Hepatocyte (in vitro differentiated cells): ENCODE data around the gene FGF12. TPM values are rescaled to one million over a fixed set of nuclear protein-coding genes. Genes with fewer than 3 reads are reported as not detected.

Source experiments
- DNase-seq: peaks from one replicate; pipeline ENCODE4 v3.0.0-alpha.2; 2016; ENCODE audit warnings: low spot score
- H2AFZ ChIP-seq: fragments of 200-600 bp; sonication (generic); 2 replicates; pipeline ENCODE4 v1.6.0; 2016; ENCODE audit warnings: antibody characterized with exemption, mild to moderate bottlenecking
- H3K27ac ChIP-seq: fragments of 200-600 bp; sonication (generic); 2 replicates; pipeline ENCODE4 v1.5.1; 2016; ENCODE audit warnings: mild to moderate bottlenecking
- H3K27me3 ChIP-seq: fragments of 200-600 bp; sonication (generic); 2 replicates; pipeline ENCODE4 v1.6.1; 2016
- H3K36me3 ChIP-seq: fragments of 200-600 bp; sonication (generic); replicated peaks from 2 replicates; pipeline ENCODE4 v1.5.1; 2016; ENCODE audit warnings: low read depth; ENCODE audit not compliant: insufficient read depth
- H3K4me1 ChIP-seq: fragments of 200-600 bp; sonication (generic); 2 replicates; pipeline ENCODE4 v1.5.1; 2016; ENCODE audit warnings: mild to moderate bottlenecking, moderate library complexity; ENCODE audit not compliant: insufficient read depth
- H3K4me2 ChIP-seq: fragments of 200-600 bp; sonication (generic); 2 replicates; pipeline ENCODE4 v1.6.0; 2016
- H3K4me3 ChIP-seq: fragments of 200-600 bp; sonication (generic); 2 replicates; pipeline ENCODE4 v1.5.1; 2016; ENCODE audit warnings: mild to moderate bottlenecking
- H3K79me2 ChIP-seq: fragments of 200-600 bp; sonication (generic); 2 replicates; pipeline ENCODE4 v1.6.0; 2017; ENCODE audit warnings: mild to moderate bottlenecking
- H3K9me2 ChIP-seq: fragments of 200-600 bp; sonication (generic); replicated peaks from 2 replicates; pipeline ENCODE4 v1.6.0; 2017; ENCODE audit warnings: mild to moderate bottlenecking; ENCODE audit not compliant: insufficient read depth
- H3K9me3 ChIP-seq: fragments of 200-600 bp; sonication (generic); 2 replicates; pipeline ENCODE4 v1.5.1; 2016; ENCODE audit warnings: low read depth, mild to moderate bottlenecking
- H4K20me1 ChIP-seq: fragments of 200-600 bp; sonication (generic); 2 replicates; pipeline ENCODE4 v1.6.0; 2016; ENCODE audit warnings: mild to moderate bottlenecking; ENCODE audit not compliant: insufficient read depth, poor library complexity, severe bottlenecking
- EZH2 ChIP-seq: fragments of 200-600 bp; sonication (generic); IDR thresholded peaks from 2 replicates; pipeline ENCODE4 v1.6.1; 2016; ENCODE audit warnings: antibody characterized with exemption, mild to moderate bottlenecking, borderline replicate concordance
- EZH2phosphoT487 ChIP-seq: fragments of 200-600 bp; sonication (generic); IDR thresholded peaks from one replicate; pipeline ENCODE4 v1.6.1; 2018; ENCODE audit warnings: antibody characterized with exemption, mild to moderate bottlenecking, low read depth, moderate library complexity; ENCODE audit not compliant: unreplicated experiment, severe bottlenecking
- WGBS: methylation state at CpG from one replicate; pipeline ENCODE4 v1.1.6; 2016; ENCODE audit warnings: low lambda C conversion rate; ENCODE audit errors: missing lambda C conversion rate; 5-methylcytosine and 5-hydroxymethylcytosine counted together
- polyA plus RNA-seq: library from polyadenylated mRNA; unstranded; fragments of >200 nt; fragmentation: Nextera tagmentation; extraction: Ambion mirVana; gene quantifications from 2 replicates; pipeline ENCODE4 v1.2.1, GENCODE V29; 2016
- total RNA-seq: library from RNA; depleted of rRNA; stranded (reverse); fragments of >200 nt; gene quantifications from 2 replicates; pipeline ENCODE4 v1.2.3, GENCODE V29; 2014
- TF ChIP-seq, protein P1 (sequence below): fragments of 200-600 bp; sonication (generic); IDR thresholded peaks from 2 replicates; pipeline ENCODE4 v1.5.1; 2016; ENCODE audit warnings: antibody characterized with exemption, mild to moderate bottlenecking; ENCODE audit not compliant: poor library complexity

FGF12 gene
- total and polyA plus RNA-seq, 2 experiments from 2014 or later, result 2.1 TPM

DNA sequence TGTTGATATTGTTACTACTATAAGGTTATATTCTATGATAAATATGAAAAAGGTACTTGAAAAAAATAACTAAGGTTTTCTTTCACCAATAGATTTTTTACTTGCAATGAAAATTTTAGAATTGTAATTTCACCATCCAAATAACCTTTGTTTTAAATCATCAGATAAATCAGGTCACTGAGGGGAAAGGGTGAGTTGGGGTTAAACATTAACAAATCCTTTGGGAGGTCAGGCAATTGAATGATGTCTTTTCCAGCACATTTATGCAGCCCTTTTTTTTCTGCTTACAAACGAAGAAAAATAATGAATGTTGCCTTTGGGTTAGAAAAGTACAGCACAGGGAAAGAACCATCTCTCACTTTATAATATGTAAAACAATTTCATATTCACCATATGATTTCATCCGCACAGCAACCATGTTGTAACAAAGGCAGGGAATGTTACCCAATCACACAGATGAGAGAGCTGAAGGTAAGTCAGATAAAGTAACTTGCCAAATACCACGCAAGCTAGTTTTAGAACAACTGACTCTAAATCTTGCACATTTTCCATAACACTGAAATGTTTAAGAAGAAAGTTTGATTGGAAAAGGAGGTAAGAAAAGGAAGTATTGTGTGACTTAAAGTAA, 151.3 kb downstream of the FGF12 start:
- Histone ChIP-seq H3K36me3 (no peaks in the 10 kb centered on the region), H3K9me2 (no peaks in the 10 kb centered on the region), H3K79me2 (no peaks in the 10 kb centered on the region), H4K20me1 (no peaks in the 10 kb centered on the region), H3K27ac (no peak overlapping the region), H2AFZ (no peak overlapping the region), H3K27me3 (no peaks in the 10 kb centered on the region), H3K4me3 (no peak overlapping the region), H3K4me1 (no peaks in the 10 kb centered on the region), H3K4me2 (no peak overlapping the region), H3K9me3 (no peaks in the 10 kb centered on the region)
- WGBS, result 52% methylated on average over 3 of the region's 3 CpGs
- TF ChIP-seq EZH2phosphoT487 (no peak), EZH2 (no peak)
- TF ChIP-seq, protein P1, sequence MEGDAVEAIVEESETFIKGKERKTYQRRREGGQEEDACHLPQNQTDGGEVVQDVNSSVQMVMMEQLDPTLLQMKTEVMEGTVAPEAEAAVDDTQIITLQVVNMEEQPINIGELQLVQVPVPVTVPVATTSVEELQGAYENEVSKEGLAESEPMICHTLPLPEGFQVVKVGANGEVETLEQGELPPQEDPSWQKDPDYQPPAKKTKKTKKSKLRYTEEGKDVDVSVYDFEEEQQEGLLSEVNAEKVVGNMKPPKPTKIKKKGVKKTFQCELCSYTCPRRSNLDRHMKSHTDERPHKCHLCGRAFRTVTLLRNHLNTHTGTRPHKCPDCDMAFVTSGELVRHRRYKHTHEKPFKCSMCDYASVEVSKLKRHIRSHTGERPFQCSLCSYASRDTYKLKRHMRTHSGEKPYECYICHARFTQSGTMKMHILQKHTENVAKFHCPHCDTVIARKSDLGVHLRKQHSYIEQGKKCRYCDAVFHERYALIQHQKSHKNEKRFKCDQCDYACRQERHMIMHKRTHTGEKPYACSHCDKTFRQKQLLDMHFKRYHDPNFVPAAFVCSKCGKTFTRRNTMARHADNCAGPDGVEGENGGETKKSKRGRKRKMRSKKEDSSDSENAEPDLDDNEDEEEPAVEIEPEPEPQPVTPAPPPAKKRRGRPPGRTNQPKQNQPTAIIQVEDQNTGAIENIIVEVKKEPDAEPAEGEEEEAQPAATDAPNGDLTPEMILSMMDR, result no peak
- DNase-seq, result no peak

DNA sequence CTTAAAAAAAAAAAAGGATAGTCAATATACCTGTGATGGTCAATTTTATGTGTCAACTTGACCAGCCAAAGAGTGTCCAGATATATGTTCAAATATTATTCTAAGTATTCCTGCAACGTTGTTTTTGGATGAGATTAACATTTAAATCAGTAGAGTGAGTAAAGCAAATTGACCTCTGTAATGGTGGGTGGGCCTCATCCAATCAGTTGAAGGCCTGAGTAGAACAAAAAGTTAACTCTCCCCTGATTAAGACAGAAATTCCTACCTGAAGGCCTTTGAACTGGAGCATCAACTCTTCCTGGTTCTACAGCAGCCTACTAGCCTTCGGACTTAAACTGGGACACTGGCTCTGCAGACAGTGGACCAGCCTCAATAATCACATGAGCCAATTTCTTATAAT, 154.1 kb downstream of the FGF12 start:
- no peaks in the 10 kb centered on the region for H3K27me3 ChIP-seq
- H2AFZ ChIP-seq, result no peak overlapping the region
- TF ChIP-seq EZH2phosphoT487, result no peak
- H3K79me2 ChIP-seq, result no peaks in the 10 kb centered on the region
- no peak overlapping the region for H3K27ac ChIP-seq
- DNase-seq, result no peak
- H3K36me3 ChIP-seq, result no peaks in the 10 kb centered on the region
- no peaks in the 10 kb centered on the region for H4K20me1 ChIP-seq
- WGBS, result 90% methylated on average over 2 of the region's 2 CpGs
- no peaks in the 10 kb centered on the region for H3K9me3 ChIP-seq
- H3K4me3 ChIP-seq, result no peak overlapping the region
- H3K4me2 ChIP-seq, result no peak overlapping the region
- H3K9me2 ChIP-seq, result no peaks in the 10 kb centered on the region
- H3K4me1 ChIP-seq, result no peaks in the 10 kb centered on the region

DNA sequence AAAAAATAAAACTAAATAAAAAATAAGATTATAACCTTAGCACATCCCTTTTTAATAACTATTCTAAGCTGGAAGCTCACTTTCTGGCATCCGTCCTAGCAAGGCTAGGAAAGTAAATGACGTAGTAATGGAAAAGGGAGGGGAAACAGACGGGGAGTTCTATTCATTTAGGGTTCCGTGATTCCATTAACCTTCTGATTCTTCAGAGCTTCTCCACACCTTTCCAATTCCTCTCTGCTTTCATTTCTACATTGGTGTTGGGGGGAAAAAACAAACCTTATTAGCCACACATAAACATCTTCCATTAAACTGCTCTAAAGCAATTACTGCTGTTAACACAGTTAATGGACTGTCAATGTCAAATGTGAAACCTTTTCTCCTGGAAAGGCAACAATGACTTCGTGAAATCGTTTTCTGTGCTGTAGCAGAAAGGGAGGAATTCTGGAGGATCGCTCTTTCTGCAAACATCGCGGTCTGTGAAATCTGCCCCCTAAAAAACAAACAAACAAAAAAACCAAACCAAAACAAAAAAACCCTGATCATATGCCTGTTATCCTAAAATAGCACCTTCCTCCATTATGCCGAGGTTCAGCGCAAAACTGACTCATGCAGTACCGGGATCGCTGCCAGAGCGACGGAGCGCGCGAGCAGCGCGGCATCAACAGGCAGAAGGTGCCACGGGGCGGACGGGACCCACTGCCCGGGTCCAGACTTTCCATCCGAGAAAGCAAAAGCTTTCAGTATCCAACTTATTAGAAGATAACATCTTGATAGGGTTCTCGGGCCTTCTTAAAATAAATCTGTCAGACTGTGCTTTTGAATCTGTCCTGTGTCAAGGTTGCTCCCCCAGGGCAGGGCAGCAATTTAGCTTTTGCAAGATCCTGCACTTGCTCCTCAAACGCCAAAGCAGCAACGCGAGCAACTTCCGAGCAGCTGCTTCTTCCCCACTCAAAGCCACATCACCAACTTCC, 156.2 kb downstream of the FGF12 start:
- Histone ChIP-seq H3K79me2 (no peaks in the 10 kb centered on the region), H3K4me1 (no peaks in the 10 kb centered on the region), H3K9me2 (no peaks in the 10 kb centered on the region), H3K36me3 (no peaks in the 10 kb centered on the region), H3K27me3 (no peaks in the 10 kb centered on the region), H2AFZ (no peak overlapping the region), H3K27ac (no peak overlapping the region), H3K9me3 (no peaks in the 10 kb centered on the region), H3K4me3 (no peak overlapping the region), H4K20me1 (no peaks in the 10 kb centered on the region), H3K4me2 (peak overlapping the region; percentile 28)
- WGBS, result 83% methylated on average over 30 of the region's 30 CpGs
- DNase-seq, result no peak
- TF ChIP-seq EZH2 (no peak), EZH2phosphoT487 (no peak)
- TF ChIP-seq, protein P1, result no peak

DNA sequence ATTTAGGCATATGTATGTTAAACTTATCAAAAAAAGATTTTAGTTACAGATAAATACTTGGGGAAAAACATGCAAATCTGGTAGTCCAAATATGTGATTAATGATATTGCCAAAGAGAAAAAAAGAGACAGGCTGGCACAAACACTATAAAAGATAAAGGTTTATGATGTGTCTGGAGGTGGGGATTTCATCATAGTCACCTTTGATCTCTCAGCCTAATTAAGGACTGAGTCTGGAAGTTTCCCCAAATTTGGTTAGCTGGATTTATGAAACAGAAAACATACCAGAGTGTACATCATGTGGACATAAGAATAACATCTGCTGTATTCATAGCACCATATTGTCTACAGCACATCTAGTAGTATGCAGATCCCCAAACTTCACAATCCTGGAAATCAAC, 157.0 kb downstream of the FGF12 start:
- no peaks in the 10 kb centered on the region for H4K20me1 ChIP-seq
- H3K36me3 ChIP-seq, result no peaks in the 10 kb centered on the region
- no peaks in the 10 kb centered on the region for H3K9me2 ChIP-seq
- H3K4me1 ChIP-seq, result no peaks in the 10 kb centered on the region
- no peaks in the 10 kb centered on the region for H3K79me2 ChIP-seq
- no peaks in the 10 kb centered on the region for H3K27me3 ChIP-seq
- no peak for DNase-seq
- TF ChIP-seq, protein P1, result no peak
- TF ChIP-seq EZH2phosphoT487 (no peak), EZH2 (no peak)
- no peak overlapping the region for H3K4me2 ChIP-seq
- H3K9me3 ChIP-seq, result no peaks in the 10 kb centered on the region
- H2AFZ ChIP-seq, result no peak overlapping the region
- no peak overlapping the region for H3K27ac ChIP-seq
- H3K4me3 ChIP-seq, result no peak overlapping the region
